Measurements from ENCODE around the gene SLC22A17.

- no peak for TF ChIP-seq CREM (IDR thresholded peaks at IDR 0.05)
- TF ChIP-seq CREM (CRISPR knock-in tag; IDR thresholded peaks at IDR 0.05), result no peak
- no peak for TF ChIP-seq ZFP36 (IDR thresholded peaks at IDR 0.05; ENCODE audit: borderline replicate concordance, low read depth, low read length, partially characterized antibody)
- TF ChIP-seq AKNA (CRISPR knock-in tag; IDR thresholded peaks at IDR 0.05; ENCODE audit: borderline replicate concordance), result no peak
- TF ChIP-seq, protein P1, sequence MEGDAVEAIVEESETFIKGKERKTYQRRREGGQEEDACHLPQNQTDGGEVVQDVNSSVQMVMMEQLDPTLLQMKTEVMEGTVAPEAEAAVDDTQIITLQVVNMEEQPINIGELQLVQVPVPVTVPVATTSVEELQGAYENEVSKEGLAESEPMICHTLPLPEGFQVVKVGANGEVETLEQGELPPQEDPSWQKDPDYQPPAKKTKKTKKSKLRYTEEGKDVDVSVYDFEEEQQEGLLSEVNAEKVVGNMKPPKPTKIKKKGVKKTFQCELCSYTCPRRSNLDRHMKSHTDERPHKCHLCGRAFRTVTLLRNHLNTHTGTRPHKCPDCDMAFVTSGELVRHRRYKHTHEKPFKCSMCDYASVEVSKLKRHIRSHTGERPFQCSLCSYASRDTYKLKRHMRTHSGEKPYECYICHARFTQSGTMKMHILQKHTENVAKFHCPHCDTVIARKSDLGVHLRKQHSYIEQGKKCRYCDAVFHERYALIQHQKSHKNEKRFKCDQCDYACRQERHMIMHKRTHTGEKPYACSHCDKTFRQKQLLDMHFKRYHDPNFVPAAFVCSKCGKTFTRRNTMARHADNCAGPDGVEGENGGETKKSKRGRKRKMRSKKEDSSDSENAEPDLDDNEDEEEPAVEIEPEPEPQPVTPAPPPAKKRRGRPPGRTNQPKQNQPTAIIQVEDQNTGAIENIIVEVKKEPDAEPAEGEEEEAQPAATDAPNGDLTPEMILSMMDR (CRISPR knock-in tag; IDR thresholded peaks at IDR 0.05), result no peak
- TF ChIP-seq CHCHD3 (CRISPR knock-in tag; IDR thresholded peaks at IDR 0.05), result no peak
- TF ChIP-seq, protein P2, sequence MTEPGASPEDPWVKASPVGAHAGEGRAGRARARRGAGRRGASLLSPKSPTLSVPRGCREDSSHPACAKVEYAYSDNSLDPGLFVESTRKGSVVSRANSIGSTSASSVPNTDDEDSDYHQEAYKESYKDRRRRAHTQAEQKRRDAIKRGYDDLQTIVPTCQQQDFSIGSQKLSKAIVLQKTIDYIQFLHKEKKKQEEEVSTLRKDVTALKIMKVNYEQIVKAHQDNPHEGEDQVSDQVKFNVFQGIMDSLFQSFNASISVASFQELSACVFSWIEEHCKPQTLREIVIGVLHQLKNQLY (CRISPR knock-in tag; IDR thresholded peaks at IDR 0.05), result no peak
- TF ChIP-seq SMAD3 (CRISPR knock-in tag; IDR thresholded peaks at IDR 0.05), result no peak
- TF ChIP-seq, protein P3, sequence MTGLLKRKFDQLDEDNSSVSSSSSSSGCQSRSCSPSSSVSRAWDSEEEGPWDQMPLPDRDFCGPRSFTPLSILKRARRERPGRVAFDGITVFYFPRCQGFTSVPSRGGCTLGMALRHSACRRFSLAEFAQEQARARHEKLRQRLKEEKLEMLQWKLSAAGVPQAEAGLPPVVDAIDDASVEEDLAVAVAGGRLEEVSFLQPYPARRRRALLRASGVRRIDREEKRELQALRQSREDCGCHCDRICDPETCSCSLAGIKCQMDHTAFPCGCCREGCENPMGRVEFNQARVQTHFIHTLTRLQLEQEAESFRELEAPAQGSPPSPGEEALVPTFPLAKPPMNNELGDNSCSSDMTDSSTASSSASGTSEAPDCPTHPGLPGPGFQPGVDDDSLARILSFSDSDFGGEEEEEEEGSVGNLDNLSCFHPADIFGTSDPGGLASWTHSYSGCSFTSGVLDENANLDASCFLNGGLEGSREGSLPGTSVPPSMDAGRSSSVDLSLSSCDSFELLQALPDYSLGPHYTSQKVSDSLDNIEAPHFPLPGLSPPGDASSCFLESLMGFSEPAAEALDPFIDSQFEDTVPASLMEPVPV (CRISPR knock-in tag; IDR thresholded peaks at IDR 0.05), result no peak
- TF ChIP-seq HBP1 (CRISPR knock-in tag; IDR thresholded peaks at IDR 0.05; ENCODE audit: low read depth), result no peak
- TF ChIP-seq ARNTL (CRISPR knock-in tag; IDR thresholded peaks at IDR 0.05), result no peak
- TF ChIP-seq, protein P4, sequence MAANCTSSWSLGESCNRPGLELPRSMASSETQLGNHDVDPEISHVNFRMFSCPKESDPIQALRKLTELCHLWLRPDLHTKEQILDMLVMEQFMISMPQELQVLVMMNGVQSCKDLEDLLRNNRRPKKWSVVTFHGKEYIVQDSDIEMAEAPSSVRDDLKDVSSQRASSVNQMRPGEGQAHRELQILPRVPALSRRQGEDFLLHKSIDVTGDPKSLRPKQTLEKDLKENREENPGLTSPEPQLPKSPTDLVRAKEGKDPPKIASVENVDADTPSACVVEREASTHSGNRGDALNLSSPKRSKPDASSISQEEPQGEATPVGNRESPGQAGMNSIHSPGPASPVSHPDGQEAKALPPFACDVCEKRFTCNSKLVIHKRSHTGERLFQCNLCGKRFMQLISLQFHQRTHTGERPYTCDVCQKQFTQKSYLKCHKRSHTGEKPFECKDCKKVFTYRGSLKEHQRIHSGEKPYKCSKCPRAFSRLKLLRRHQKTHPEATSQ (CRISPR knock-in tag; IDR thresholded peaks at IDR 0.05; ENCODE audit: borderline replicate concordance), result no peak
- TF ChIP-seq EZH2 (conservative IDR thresholded peaks at IDR 0.05; ENCODE audit: low read depth, low read length), result no peak
- no peak for TF ChIP-seq ETV6 (CRISPR knock-in tag; conservative IDR thresholded peaks at IDR 0.05)
- TF ChIP-seq ZNF580 (CRISPR knock-in tag; IDR thresholded peaks at IDR 0.05; ENCODE audit: borderline replicate concordance, low read depth), result no peak
Measured at GRCh38 chr14:23348297-23348655, 4.4 kb downstream of the SLC22A17 start.
